GM12873 (cell line): ENCODE results near the gene INCENP.

Experiments used
- CTCF ChIP-seq: IDR thresholded peaks from 2 replicates; pipeline ENCODE4 v1.5.1; 2012; ENCODE audit warnings: low read depth, mild to moderate bottlenecking, moderate library complexity, low read length, control low read depth; ENCODE audit not compliant: insufficient read depth; ENCODE audit errors: missing control alignments

Gene INCENP

GRCh38 chr11:62145261-62145871 is 21.6 kb downstream of the INCENP start:
- no peak for TF ChIP-seq CTCF

- TF ChIP-seq CTCF: no peak
These were observed 22.8 kb downstream of the INCENP start for GRCh38 chr11:62146476-62147200.

GRCh38 chr11:62147545-62147944 is 23.7 kb downstream of the INCENP start:
- TF ChIP-seq CTCF: peak; percentile 1

GRCh38 chr11:62148271-62148980 is 24.6 kb downstream of the INCENP start:
- no peak for TF ChIP-seq CTCF

- TF ChIP-seq CTCF: no peak
These were observed 26.4 kb downstream of the INCENP start for GRCh38 chr11:62149986-62150886.

- no peak for TF ChIP-seq CTCF
These were observed 27.3 kb downstream of the INCENP start for GRCh38 chr11:62150887-62151736.
